Activated CD8-positive, alpha-beta memory T cell treated with anti-CD3 and anti-CD28 coated beads for 4 hours (primary cell): ENCODE data around the gene FADS1.
A peak's percentile ranks its signal among the peaks of the same experiment; 100 is the strongest.

ENCODE experiments used
- DNase-seq, 2 donors: peaks; one replicate each; pipeline ENCODE4 v3.0.0-alpha.2; 2020; ENCODE audit warnings: low read depth in 2 of 2

FADS1 gene

DNA sequence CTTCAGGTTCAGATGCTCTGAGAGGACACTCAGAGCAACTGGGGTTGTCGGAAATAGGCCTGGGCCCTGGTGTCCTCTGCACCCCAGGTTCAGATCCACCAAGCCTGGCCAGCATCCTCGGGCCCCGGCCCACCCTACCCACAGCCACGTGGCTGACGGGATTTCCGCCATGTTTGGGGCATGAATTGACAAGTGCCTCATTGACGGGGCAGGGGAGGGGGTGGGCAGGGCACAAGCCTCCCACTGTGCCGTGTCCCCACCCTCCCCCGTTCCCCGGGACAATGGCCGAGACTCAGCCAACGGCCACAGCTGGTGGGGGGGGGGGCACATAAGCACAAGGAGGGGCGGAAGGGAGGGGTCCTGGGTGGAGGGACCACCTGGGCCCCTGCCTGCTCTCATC lies 55.9 kb downstream of the FADS1 start:
- DNase-seq: no peak

DNA sequence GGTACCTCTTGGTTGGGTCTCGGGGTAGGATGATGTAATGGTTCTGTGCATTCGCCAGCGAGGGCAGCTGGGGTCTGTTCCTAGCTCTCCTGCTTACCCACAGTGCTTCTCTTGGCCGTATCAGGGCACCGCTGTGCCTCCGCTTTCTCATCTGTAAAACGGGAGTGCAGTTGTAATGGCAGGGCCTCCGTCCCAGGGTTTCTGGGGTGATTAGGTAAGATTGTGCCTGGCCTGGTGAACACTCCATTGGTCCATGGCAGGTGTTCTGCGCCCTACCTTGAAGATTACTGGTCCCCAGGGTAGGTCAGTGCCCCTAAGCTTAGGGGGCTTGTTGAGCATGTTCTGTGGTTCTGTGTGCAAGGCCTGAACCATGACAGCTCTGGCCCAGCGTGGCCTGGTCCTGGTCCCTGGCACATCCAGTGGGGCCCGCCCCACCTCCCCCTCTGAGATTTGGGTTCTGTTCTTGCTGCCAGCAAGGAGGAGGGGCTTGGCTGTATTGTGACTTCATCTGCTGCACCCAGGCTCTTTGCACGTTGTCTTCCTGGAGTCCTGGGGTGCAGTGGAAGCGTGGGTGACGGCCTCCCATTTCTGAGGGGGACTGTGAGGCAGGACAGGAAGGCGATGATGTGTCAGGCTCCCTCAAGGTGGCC lies 59.5 kb downstream of the FADS1 start:
- DNase-seq: no peak

DNA sequence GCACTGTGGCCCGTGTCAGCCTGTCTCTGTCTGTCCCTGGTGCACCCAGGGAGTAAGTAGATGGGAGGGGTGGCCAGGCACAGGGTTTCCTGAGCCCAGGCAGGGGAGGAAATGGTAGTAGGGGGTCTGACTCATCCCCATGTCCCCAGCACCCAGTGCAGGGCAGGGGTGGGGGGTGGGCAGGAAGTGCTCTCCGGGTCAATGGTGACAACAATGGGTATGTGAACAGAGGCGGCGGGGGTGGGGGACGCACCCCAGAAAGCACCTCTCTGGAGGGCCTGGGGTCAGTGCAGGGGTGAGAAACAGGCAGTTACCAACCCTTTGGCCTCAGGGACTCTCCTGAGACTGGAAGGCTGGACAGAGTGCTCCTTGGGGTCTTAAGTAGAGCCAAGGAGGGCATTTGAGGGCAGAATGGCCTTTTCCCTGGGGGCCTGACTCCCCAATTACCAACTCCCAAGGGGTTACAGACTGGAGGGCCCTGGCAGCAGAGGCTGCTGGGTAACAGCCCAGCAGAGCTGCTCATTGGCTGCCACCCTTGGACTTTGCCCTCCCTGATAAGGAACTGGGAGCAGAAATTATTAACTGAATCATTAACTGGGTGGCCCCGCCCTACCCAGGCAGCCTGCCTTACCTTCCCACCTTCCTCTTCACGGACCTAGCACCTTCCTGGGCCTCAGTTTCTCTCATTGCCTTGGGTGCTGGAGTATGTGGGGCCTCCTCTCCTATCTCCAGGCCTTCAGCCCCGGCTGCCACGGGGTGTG lies 60.2 kb downstream of the FADS1 start:
- DNase-seq: peak in 1 of 2 donors; percentile 25

DNA sequence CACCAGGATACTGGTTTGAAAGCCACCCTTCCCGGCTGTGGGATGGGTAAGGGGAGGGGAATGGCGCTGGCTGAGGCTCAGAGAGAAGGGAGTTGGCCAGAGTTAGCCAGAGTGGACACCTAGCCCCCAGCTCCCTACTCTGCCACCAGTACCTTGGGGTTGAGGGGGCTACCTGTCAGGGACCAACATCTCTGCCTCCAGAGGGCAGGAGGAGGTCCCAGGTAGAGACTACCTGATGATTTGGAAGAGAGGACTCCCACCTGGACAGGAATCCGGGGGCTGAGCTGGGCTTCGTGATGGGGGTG lies 60.7 kb downstream of the FADS1 start:
- no peak for DNase-seq

DNA sequence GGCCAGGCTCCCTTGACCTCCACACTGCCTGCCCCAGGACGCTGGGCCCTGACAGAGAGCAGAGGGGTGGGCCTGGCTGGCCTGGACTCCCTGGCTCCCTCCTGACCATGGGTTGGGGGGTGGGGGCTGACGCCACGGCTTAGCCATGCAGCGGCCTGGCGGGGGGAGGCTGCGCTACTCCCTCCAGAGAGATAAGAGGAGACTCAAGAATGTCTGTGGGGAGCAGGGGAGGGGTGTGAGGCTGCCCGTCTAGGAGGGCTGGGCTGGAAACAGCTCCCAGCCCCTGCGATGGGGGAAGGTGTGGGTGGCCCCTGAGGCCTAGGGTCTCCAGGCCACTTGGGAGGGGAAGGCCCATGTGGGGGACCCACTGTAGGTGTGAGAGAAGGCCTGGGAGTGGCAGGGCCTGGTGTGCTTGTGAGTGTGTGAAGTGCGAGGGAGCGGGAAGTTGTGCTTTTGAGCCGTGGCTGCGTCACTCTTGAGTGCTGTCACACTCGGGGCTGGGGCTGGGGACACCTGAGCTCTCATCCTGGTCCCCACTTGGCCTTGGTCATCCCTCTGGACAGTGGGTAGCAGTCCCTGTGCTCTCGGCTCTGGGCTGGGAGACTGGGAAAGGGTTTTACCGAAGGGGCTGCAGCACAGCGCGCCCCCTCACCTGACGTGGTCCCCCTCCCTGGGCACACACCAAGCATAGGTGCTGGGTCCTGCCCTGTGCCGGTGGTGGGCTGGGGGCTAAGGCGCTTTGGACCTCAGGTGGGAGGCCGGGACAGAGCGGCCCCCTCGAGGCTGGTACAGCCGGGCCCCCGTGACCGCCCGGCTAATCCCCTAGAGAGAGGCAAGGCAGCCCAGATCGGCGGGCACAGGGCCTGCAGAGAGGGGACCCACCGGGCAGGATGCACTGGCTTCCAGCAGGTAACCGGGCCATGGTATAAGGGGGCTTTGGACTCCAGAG lies 62.0 kb downstream of the FADS1 start:
- DNase-seq: no peak

DNA sequence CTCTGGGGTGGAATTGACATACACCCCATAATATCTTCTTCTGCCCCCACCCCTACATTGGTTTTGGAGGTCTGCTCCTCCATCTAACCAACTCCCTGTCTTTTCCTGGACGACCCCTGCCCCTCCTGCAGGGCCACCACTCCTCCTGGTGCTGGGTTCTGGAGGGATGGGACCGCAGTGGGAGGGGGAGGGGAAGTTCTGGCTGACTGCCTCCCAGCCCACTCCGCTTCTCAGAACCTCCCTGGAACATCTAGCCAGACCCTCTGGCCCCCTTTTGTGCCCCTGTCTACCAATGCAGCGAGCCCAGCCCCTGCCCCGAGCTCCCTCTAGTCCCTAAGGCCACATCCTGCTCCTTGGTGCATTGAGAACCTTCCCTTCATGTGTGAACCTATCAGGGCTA lies 63.1 kb downstream of the FADS1 start:
- DNase-seq: no peak

DNA sequence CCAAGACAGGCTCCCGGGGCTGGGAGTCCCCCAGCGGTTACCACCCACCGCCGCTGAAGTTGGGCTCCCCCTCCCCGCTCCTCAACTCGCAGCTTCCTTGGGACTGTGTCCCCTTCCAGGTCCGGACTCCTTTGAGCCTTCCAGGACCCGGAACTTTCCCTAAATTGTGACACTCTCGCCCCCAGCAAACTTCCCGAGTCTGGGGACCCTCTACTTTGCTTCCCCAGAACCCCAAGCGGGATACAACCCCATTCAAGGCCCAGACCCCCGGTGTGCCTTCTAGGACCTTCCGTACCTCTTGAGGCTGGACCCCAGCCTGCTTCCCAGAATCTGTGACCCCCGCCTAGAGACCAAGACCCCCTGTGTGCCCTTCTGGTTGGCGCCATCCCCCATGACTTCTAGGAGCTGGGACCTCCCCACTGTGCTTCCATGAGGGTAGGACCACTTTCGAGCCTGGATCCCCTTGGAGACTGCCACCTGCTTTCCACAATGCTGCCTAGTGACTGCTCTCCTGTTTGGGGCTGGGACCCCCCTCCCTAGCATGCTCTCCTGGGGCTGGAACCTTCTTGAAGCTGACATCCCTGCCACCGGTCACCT lies 63.8 kb downstream of the FADS1 start:
- no peak for DNase-seq

DNA sequence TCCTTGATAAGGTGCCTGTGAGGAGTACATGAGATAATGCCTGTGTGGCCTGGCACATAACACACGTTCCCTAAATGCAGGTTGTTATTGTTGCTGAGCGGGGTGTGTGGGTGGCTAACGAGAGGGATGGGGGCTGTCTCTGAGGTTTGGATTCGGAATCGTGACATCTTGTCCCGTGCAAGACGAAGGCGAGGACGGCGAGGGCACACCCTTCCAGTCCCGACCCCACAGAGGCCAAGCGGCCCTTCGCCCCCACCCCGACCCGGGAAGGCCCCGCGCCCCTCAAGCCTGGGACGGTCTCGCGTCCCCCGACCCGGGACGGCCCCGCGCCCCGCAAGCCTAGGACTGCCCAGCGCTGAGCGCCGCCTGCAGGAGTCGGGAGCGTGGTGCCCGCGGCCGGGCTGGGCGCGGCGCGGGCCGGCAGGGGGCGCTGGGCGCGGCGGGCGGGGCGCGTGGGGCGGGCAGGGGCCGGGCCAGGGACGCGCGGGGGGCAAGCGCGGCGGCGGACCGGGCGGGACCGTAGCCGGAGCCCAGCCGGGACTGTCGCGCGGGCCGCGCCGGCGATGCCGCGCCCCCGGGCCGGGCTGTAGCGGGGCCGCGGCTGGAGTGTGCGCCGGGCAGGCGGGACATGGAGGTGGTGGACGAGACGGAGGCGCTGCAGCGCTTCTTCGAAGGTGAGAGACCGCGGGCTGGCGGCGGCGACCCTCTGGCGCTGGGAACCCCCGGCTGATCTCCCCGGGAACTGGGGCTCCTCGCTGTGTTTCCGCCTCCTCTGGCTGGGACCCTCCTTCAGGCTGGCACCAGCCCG lies 64.5 kb downstream of the FADS1 start, which contains the start of gene MYRF:
MYRF (plus strand) TSS at position 520 of the 808 bp plus-strand sequence; CDS start at position 629, 109 bp downstream.
- DNase-seq: peak; percentile 6 to 28

DNA sequence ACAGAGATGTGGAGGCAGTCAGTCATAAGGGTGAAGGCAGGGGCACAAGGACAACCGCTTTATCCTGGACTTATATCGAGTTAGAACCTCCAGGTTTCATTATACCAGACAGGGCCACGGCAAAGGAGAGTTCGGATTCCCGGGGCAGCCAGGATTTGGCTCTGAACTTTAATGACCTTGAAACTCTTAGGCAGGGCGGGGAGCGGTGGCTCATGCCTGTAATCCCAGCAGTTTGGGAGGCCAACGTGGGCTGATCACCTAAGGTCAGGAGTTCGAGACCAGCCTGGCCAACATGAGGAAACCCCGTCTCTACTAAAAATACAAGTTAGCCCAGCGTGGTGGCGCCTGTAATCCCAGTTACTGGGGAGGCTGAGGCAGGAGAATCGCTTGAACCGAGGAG lies 65.4 kb downstream of the FADS1 start:
- DNase-seq: no peak

DNA sequence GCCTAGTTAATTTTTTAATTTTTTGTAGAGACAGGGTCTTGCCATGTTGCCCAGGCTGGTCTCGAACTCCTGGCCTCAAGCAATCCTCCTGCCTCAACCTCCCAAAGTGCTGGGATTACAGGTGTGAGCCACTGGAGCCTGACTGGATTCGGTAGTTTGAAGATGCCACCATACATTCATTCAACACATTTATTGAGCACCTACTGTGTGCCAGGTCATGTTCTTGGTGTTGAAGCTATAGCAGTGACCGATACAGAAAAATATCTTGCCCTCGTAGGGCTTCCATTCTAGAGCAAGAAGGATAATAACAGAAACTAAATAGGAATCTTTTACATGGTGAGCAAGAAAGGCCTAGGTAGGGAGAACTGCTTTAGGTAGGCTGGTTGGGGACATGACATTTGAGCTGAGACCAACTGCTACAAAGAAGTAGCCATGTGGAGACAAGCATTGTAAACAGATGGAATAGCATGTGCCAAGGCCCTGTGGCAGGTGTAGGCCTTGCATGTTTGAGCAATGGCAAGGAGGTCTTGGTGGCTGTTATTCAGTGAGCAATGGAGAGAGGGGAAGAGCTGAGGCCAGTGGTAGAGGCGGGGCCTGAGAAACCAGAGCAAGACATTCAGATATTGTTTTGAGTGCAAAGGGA lies 66.1 kb downstream of the FADS1 start:
- DNase-seq: no peak
